A549 treated with GW870086 at 1 μM for 4 hours (cell line): Measurements from ENCODE around the gene RAB40A. TPM values are rescaled to one million over a fixed set of nuclear protein-coding genes. Genes with fewer than 3 reads are reported as not detected.

Experiments
- total RNA-seq: library from RNA; stranded (reverse); fragments of 200-300 nt; extraction: Qiagen RNA extraction; gene quantifications from 5 replicates; pipeline ENCODE4 v1.2.3, GENCODE V29; 2022; ENCODE audit warnings: low read depth

RAB40A gene
- total RNA-seq, result 0.10 TPM in 1 of 5 replicates, not detected in the others

GRCh38 chrX:103519389-103519788 lies at the start of gene RAB40A:
RAB40A (minus strand) TSS chrX:103519489; CDS start chrX:103500756, 18,733 bp downstream.

Other genes starting within 250 kb of the RAB40A start
- not detected in 5 replicates for gene TCEAL5, start 242.7 kb downstream of the RAB40A start, total RNA-seq
- gene BEX2, start 208.5 kb downstream of the RAB40A start, total RNA-seq, result 7.0 to 13.7 TPM (median 10.2 TPM) in 5 replicates
- not detected in 5 replicates for gene TCEAL7, start 189.2 kb downstream of the RAB40A start, total RNA-seq
- 89.6 to 159 TPM (median 93.4 TPM) in 5 replicates for gene TCEAL9, start 163.0 kb downstream of the RAB40A start, total RNA-seq
- 230 to 272 TPM (median 244 TPM) in 5 replicates for gene BEX3, start 143.0 kb downstream of the RAB40A start, total RNA-seq
- 107 to 154 TPM (median 114 TPM) in 5 replicates for gene TCEAL4, start 66.0 kb upstream of the RAB40A start, total RNA-seq
- gene TCEAL3, start 88.5 kb upstream of the RAB40A start, total RNA-seq, result 14.8 to 21.6 TPM (median 17.5 TPM) in 5 replicates
- gene TCEAL1, start 109.5 kb upstream of the RAB40A start, total RNA-seq, result 36.2 to 56.0 TPM (median 41.8 TPM) in 5 replicates
- gene MORF4L2, start 167.2 kb upstream of the RAB40A start, total RNA-seq, result 434 to 1,158 TPM (median 523 TPM) in 5 replicates
- gene TMEM31, start 191.4 kb upstream of the RAB40A start, total RNA-seq, result not detected in 5 replicates